ENCODE measurements around the gene USP44. TPM values are rescaled to one million over a fixed set of nuclear protein-coding genes. Genes with fewer than 3 reads are reported as not detected.

USP44 gene
- total and polyA plus RNA-seq, 4 experiments from 2014 or later: 1.4 to 5.6 (median 3.8) TPM

GRCh38 chr12:95541436-95541835 lies 9.8 kb downstream of the USP44 start:
- ChIA-PET POLR2A (ENCODE audit: partially characterized antibody) (no interaction called here), CTCF (ENCODE audit: partially characterized antibody) (no interaction called here)
- no peaks in the 10 kb centered on the region for H3K36me3 Mint-ChIP-seq
- H3K27me3 Mint-ChIP-seq: peaks cover 0 to 4% of the 10 kb centered on the region in 2 donors
- no peak overlapping the region for H3K4me3 Mint-ChIP-seq
- H3K9me3 Mint-ChIP-seq: no peaks in the 10 kb centered on the region
- DNase-seq: no peak
- no peak overlapping the region for H3K27ac Mint-ChIP-seq
- no peaks in the 10 kb centered on the region for H3K27me3 ChIP-seq (ENCODE audit: insufficient read depth, low read length)
- peaks cover 0 to 8% (median 0%) of the 10 kb centered on the region in 4 donors for H3K4me1 Mint-ChIP-seq
- H3K36me3 ChIP-seq (ENCODE audit: insufficient read depth, low read length): no peaks in the 10 kb centered on the region
- no peak overlapping the region for H3K27ac ChIP-seq (ENCODE audit: low read depth, low read length)
- intact Hi-C loops (cut with micrococcal nuclease): no loop called here
- no peaks in the 10 kb centered on the region for H3K4me1 ChIP-seq (ENCODE audit: insufficient read depth, low read length)
- no peaks in the 10 kb centered on the region for H3K9me3 ChIP-seq (ENCODE audit: control insufficient read depth in 1 of 2, low read length in 2 of 2)
- no peak overlapping the region for H3K4me3 ChIP-seq (ENCODE audit: low read length in 2 of 2)

DNA sequence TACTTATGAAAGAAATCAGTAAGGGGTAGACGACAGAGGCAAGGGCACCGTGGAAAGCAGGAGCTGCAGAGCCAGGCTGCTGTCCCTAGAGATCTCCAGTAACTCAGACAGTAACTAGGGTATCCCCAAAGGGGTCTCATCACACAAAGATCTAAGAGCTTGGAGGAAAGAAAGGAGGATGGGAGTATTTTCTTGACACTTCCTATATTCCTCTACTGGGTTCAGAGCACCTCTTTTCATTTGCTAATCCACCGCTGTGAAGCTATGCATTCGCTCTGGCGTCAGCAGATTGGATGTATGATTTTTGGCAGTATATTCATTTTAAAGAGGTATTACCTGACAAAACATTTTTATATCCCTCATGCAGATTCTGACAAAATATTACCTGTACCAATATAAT lies 12.6 kb downstream of the USP44 start:
- H3K36me3 Mint-ChIP-seq: no peaks in the 10 kb centered on the region
- ChIA-PET POLR2A (ENCODE audit: partially characterized antibody) (no interaction called here), CTCF (ENCODE audit: partially characterized antibody) (interaction anchor here (1.1 to 9.2 kb wide), 2 partner anchors 8 to 420 kb away, joined by 4 to 240 read pairs; no protein-coding TSS in a partner anchor)
- H3K9me3 Mint-ChIP-seq: no peaks in the 10 kb centered on the region
- no peak overlapping the region for H3K27ac ChIP-seq (ENCODE audit: low read depth, low read length)
- no peak for DNase-seq
- H3K4me1 Mint-ChIP-seq: peaks cover 0 to 2% (median under 1%) of the 10 kb centered on the region in 4 donors
- no peak overlapping the region for H3K4me3 Mint-ChIP-seq
- no peaks in the 10 kb centered on the region for H3K27me3 ChIP-seq (ENCODE audit: insufficient read depth, low read length)
- H3K27ac Mint-ChIP-seq: no peak overlapping the region
- peaks cover 0 to 2% of the 10 kb centered on the region in 2 donors for H3K27me3 Mint-ChIP-seq
- no peaks in the 10 kb centered on the region for H3K4me1 ChIP-seq (ENCODE audit: insufficient read depth, low read length)
- intact Hi-C loops (cut with micrococcal nuclease): loop anchor here (10.0 kb wide), 1 partner anchor 1394 kb away; the partner anchor contains the start of gene PLXNC1
- no peaks in the 10 kb centered on the region for H3K9me3 ChIP-seq (ENCODE audit: control insufficient read depth in 1 of 2, low read length in 2 of 2)
- H3K4me3 ChIP-seq (ENCODE audit: low read length in 2 of 2): no peak overlapping the region
- no peaks in the 10 kb centered on the region for H3K36me3 ChIP-seq (ENCODE audit: insufficient read depth, low read length)

DNA sequence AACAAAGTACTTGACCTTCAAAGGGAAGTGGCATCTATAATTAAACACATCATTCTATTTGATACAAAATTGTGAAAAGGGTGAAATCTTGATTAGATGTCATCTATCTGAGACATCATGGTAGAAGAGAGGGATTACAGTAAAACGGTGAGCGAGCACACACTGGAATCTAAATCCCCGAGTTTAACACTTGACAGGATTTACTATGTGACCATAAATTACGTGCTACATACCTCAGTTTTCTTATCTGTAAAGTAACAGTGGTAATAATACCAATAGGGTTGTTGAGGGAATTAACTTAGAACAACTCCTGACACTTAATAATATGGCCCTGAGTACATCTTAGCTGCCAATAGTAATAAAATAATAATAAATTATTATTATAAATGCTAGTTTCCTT lies 13.3 kb downstream of the USP44 start:
- DNase-seq: no peak
- Mint-ChIP-seq H3K27me3 (peaks cover 0 to 2% of the 10 kb centered on the region in 2 donors), H3K36me3 (no peaks in the 10 kb centered on the region), H3K9me3 (no peaks in the 10 kb centered on the region), H3K27ac (no peak overlapping the region), H3K4me3 (no peak overlapping the region), H3K4me1 (peaks cover 0 to 2% (median under 1%) of the 10 kb centered on the region in 4 donors)
- H3K4me1 ChIP-seq (ENCODE audit: insufficient read depth, low read length): no peaks in the 10 kb centered on the region
- H3K27me3 ChIP-seq (ENCODE audit: insufficient read depth, low read length): no peaks in the 10 kb centered on the region
- intact Hi-C loops (cut with micrococcal nuclease): loop anchor here (10.0 kb wide), 1 partner anchor 1393 kb away; the partner anchor contains the start of gene PLXNC1
- H3K9me3 ChIP-seq (ENCODE audit: control insufficient read depth in 1 of 2, low read length in 2 of 2): no peaks in the 10 kb centered on the region
- ChIA-PET CTCF (ENCODE audit: partially characterized antibody) (interaction anchor here (9.2 kb wide), 1 partner anchor 420 kb away, joined by 240 read pairs; no protein-coding TSS in a partner anchor), POLR2A (ENCODE audit: partially characterized antibody) (no interaction called here)
- H3K4me3 ChIP-seq (ENCODE audit: low read length in 2 of 2): no peak overlapping the region
- H3K27ac ChIP-seq (ENCODE audit: low read depth, low read length): no peak overlapping the region
- no peaks in the 10 kb centered on the region for H3K36me3 ChIP-seq (ENCODE audit: insufficient read depth, low read length)

- Histone ChIP-seq H3K4me1 (ENCODE audit: insufficient read depth, low read length) (no peaks in the 10 kb centered on the region), H3K27me3 (ENCODE audit: insufficient read depth, low read length) (no peaks in the 10 kb centered on the region), H3K36me3 (ENCODE audit: insufficient read depth, low read length) (no peaks in the 10 kb centered on the region), H3K9me3 (ENCODE audit: control insufficient read depth in 1 of 2, low read length in 2 of 2) (no peaks in the 10 kb centered on the region), H3K4me3 (ENCODE audit: low read length in 2 of 2) (no peak overlapping the region), H3K27ac (ENCODE audit: low read depth, low read length) (no peak overlapping the region)
- Mint-ChIP-seq H3K9me3 (no peaks in the 10 kb centered on the region), H3K27ac (no peak overlapping the region), H3K4me3 (no peak overlapping the region), H3K27me3 (no peaks in the 10 kb centered on the region), H3K4me1 (peaks cover 0 to 2% (median under 1%) of the 10 kb centered on the region in 4 donors), H3K36me3 (no peaks in the 10 kb centered on the region)
- no peak for DNase-seq
- intact Hi-C loops (cut with micrococcal nuclease): loop anchor here (1.0 to 10.0 kb wide), 3 partner anchors 317 to 1389 kb away; partner anchors contain the start of genes FGD6, PLXNC1 and VEZT
- ChIA-PET CTCF (ENCODE audit: partially characterized antibody) (interaction anchor here (0.5 to 9.2 kb wide), 27 partner anchors 8 to 930 kb away, joined by 3 to 240 read pairs (median 4); partner anchors contain the start of genes FGD6 and VEZT), POLR2A (ENCODE audit: partially characterized antibody) (interaction anchor here (0.6 to 1.0 kb wide), 2 partner anchors 61 to 416 kb away, joined by 3 read pairs; no protein-coding TSS in a partner anchor)
Measured at GRCh38 chr12:95533985-95534384, 17.3 kb downstream of the USP44 start.

DNA sequence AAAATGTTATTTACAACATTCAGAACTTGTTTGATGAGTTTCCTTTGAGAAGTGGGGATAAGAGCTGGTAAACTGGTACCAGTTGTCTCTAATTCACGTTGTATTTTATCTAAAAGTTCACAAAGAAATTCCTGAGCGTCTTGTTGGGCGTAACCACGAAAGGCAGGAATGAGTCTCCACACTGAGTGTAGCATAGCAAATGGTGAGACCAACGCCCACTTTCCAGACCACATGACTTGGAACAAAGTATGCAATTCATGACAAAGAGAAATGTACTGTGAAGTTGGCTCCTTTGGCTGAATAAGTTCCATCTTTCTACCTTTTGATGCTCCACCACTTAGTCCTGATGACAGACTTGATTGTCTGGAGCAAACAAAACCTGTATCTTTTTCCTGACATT lies 18.4 kb downstream of the USP44 start:
- no peak for DNase-seq
- H3K36me3 ChIP-seq (ENCODE audit: insufficient read depth, low read length): no peaks in the 10 kb centered on the region
- no peak overlapping the region for H3K27ac Mint-ChIP-seq
- H3K27ac ChIP-seq (ENCODE audit: low read depth, low read length): no peak overlapping the region
- no peaks in the 10 kb centered on the region for H3K4me1 ChIP-seq (ENCODE audit: insufficient read depth, low read length)
- H3K36me3 Mint-ChIP-seq: no peaks in the 10 kb centered on the region
- H3K9me3 ChIP-seq (ENCODE audit: control insufficient read depth in 1 of 2, low read length in 2 of 2): no peaks in the 10 kb centered on the region
- CTCF ChIA-PET (ENCODE audit: partially characterized antibody): interaction anchor here (0.7 to 9.2 kb wide), 7 partner anchors 9 to 414 kb away, joined by 3 to 240 read pairs (median 3); no protein-coding TSS in a partner anchor
- no peak overlapping the region for H3K4me3 Mint-ChIP-seq
- H3K27me3 ChIP-seq (ENCODE audit: insufficient read depth, low read length): no peaks in the 10 kb centered on the region
- no peak overlapping the region for H3K4me3 ChIP-seq (ENCODE audit: low read length in 2 of 2)
- intact Hi-C loops (cut with micrococcal nuclease): loop anchor here (10.0 kb wide), 1 partner anchor 1388 kb away; the partner anchor contains the start of gene PLXNC1
- H3K27me3 Mint-ChIP-seq: no peaks in the 10 kb centered on the region
- no peaks in the 10 kb centered on the region for H3K9me3 Mint-ChIP-seq
- H3K4me1 Mint-ChIP-seq: peaks cover 0 to 2% (median under 1%) of the 10 kb centered on the region in 4 donors
- POLR2A ChIA-PET (ENCODE audit: partially characterized antibody): no interaction called here

- Mint-ChIP-seq H3K9me3 (no peaks in the 10 kb centered on the region), H3K36me3 (no peaks in the 10 kb centered on the region), H3K27me3 (no peaks in the 10 kb centered on the region), H3K4me3 (no peak overlapping the region), H3K27ac (peak overlapping the region in 1 of 7 donors; percentile 10), H3K4me1 (peaks cover 0 to 2% (median under 1%) of the 10 kb centered on the region in 4 donors)
- intact Hi-C loops (cut with micrococcal nuclease): loop anchor here (10.0 kb wide), 1 partner anchor 1385 kb away; the partner anchor contains the start of gene PLXNC1
- no peaks in the 10 kb centered on the region for H3K9me3 ChIP-seq (ENCODE audit: control insufficient read depth in 1 of 2, low read length in 2 of 2)
- CTCF ChIA-PET (ENCODE audit: partially characterized antibody): interaction anchor here (1.3 to 1.6 kb wide), 2 partner anchors 410 to 412 kb away, joined by 3 to 5 read pairs; no protein-coding TSS in a partner anchor
- POLR2A ChIA-PET (ENCODE audit: partially characterized antibody): no interaction called here
- H3K4me1 ChIP-seq (ENCODE audit: insufficient read depth, low read length): no peaks in the 10 kb centered on the region
- no peaks in the 10 kb centered on the region for H3K36me3 ChIP-seq (ENCODE audit: insufficient read depth, low read length)
- no peak overlapping the region for H3K4me3 ChIP-seq (ENCODE audit: low read length in 2 of 2)
- no peak for DNase-seq
- no peak overlapping the region for H3K27ac ChIP-seq (ENCODE audit: low read depth, low read length)
- no peaks in the 10 kb centered on the region for H3K27me3 ChIP-seq (ENCODE audit: insufficient read depth, low read length)
Measured at GRCh38 chr12:95529693-95530225, 21.5 kb downstream of the USP44 start.

GRCh38 chr12:95528431-95528830 lies 22.8 kb downstream of the USP44 start:
- no peaks in the 10 kb centered on the region for H3K27me3 Mint-ChIP-seq
- H3K27ac Mint-ChIP-seq: no peak overlapping the region
- no peak for DNase-seq
- Histone ChIP-seq H3K9me3 (ENCODE audit: control insufficient read depth in 1 of 2, low read length in 2 of 2) (no peaks in the 10 kb centered on the region), H3K36me3 (ENCODE audit: insufficient read depth, low read length) (no peaks in the 10 kb centered on the region), H3K4me1 (ENCODE audit: insufficient read depth, low read length) (no peaks in the 10 kb centered on the region), H3K4me3 (ENCODE audit: low read length in 2 of 2) (no peak overlapping the region), H3K27me3 (ENCODE audit: insufficient read depth, low read length) (no peaks in the 10 kb centered on the region), H3K27ac (ENCODE audit: low read depth, low read length) (no peak overlapping the region)
- ChIA-PET POLR2A (ENCODE audit: partially characterized antibody) (no interaction called here), CTCF (ENCODE audit: partially characterized antibody) (interaction anchor here (1.3 kb wide), 1 partner anchor 411 kb away, joined by 5 read pairs; no protein-coding TSS in a partner anchor)
- intact Hi-C loops (cut with micrococcal nuclease): no loop called here
- no peaks in the 10 kb centered on the region for H3K36me3 Mint-ChIP-seq
- H3K4me1 Mint-ChIP-seq: no peaks in the 10 kb centered on the region
- no peak overlapping the region for H3K4me3 Mint-ChIP-seq
- no peaks in the 10 kb centered on the region for H3K9me3 Mint-ChIP-seq

Measured in CD4-positive, alpha-beta memory T cell (primary cell).